Cardiac fibroblast (primary cell): ENCODE measurements around the gene NRCAM.
A peak's percentile ranks its signal among the peaks of the same experiment; 100 is the strongest.

Experiments used
- DNase-seq, 2 donors: peaks; one replicate each; pipeline versions ENCODE4 v3.0.0 to v3.0.0-alpha.2; 2010; ENCODE audit warnings: low read depth in 2 of 2
- H3K4me3 ChIP-seq, 2 donors: replicated peaks in 1 of 2; 1 replicate in 1 of 2; 2 replicates in 1 of 2; pipeline ENCODE4 v1.5.1; 2011; ENCODE audit warnings: low read depth in 2 of 2, low read length in 2 of 2, mild to moderate bottlenecking in 2 of 2, moderate library complexity in 1 of 2
- CTCF ChIP-seq: IDR thresholded peaks from one replicate; pipeline ENCODE4 v1.5.1; 2011; ENCODE audit warnings: low read depth, mild to moderate bottlenecking, low read length, inconsistent platforms

The NRCAM gene

GRCh38 chr7:108178398-108178797, 277.8 kb downstream of the NRCAM start:
- TF ChIP-seq CTCF: no peak
- DNase-seq: no peak

GRCh38 chr7:108171164-108171563, 285.1 kb downstream of the NRCAM start:
- TF ChIP-seq CTCF: no peak
- DNase-seq: no peak
- no peak overlapping the region for H3K4me3 ChIP-seq

More at GRCh38 chr7:108178398-108178797, 277.8 kb downstream of the NRCAM start:
- no peak overlapping the region for H3K4me3 ChIP-seq

- H3K4me3 ChIP-seq: no peak overlapping the region
- no peak for TF ChIP-seq CTCF
These were observed 286.0 kb downstream of the NRCAM start for GRCh38 chr7:108170251-108170650.

GRCh38 chr7:108167460-108167859, 288.8 kb downstream of the NRCAM start:
- DNase-seq: peak; percentile 31 to 70
- H3K4me3 ChIP-seq: no peak overlapping the region
- TF ChIP-seq CTCF: no peak

More at GRCh38 chr7:108170251-108170650, 286.0 kb downstream of the NRCAM start:
- DNase-seq: no peak

- TF ChIP-seq CTCF: no peak
- no peak for DNase-seq
- no peak overlapping the region for H3K4me3 ChIP-seq
These were observed 289.5 kb downstream of the NRCAM start for GRCh38 chr7:108166687-108167086.

GRCh38 chr7:108165723-108166122, 290.5 kb downstream of the NRCAM start:
- no peak overlapping the region for H3K4me3 ChIP-seq
- peak; percentile 11 to 63 for DNase-seq
- TF ChIP-seq CTCF: no peak

- no peak for DNase-seq
- no peak overlapping the region for H3K4me3 ChIP-seq
- TF ChIP-seq CTCF: no peak
These were observed 291.3 kb downstream of the NRCAM start for GRCh38 chr7:108164946-108165345.
